Uterus (tissue), 2 donors: ENCODE data around the gene TRIP12.

Experiments
- CTCF ChIP-seq, 4 experiments: fragments of 200-600 bp in 2 of 4; fragments of 450-650 bp in 2 of 4; sonication (generic) in 2 of 4; IDR thresholded peaks; one replicate each; pipeline ENCODE4 v1.5.1; 2016 to 2019; ENCODE audit warnings: antibody characterized with exemption in 4 of 4, mild to moderate bottlenecking in 2 of 4, moderate library complexity in 1 of 4
- POLR2A ChIP-seq, 2 donors: fragments of 450-650 bp; IDR thresholded peaks; one replicate each; pipeline ENCODE4 v1.6.1; 2016; ENCODE audit warnings: antibody characterized with exemption in 2 of 2, mild to moderate bottlenecking in 1 of 2, moderate library complexity in 1 of 2

GRCh38 chr2:229889023-229889422, 32.8 kb downstream of the TRIP12 start:
- TF ChIP-seq CTCF (IDR thresholded peaks at IDR 0.05) (no peak), POLR2A (IDR thresholded peaks at IDR 0.05) (no peak)
